HepG2 (cell line): ENCODE measurements around the gene NARS2. TPM values are rescaled to one million over a fixed set of nuclear protein-coding genes. Genes with fewer than 3 reads are reported as not detected.

Source experiments
- ATAC-seq: fragments of 200-7000 bp; cut with Tn5 transposase; 3 replicates; pipeline ENCODE4 v1.9.1; 2020; ENCODE audit warnings: mild to moderate bottlenecking, moderate library complexity
- BruUV-seq: library from RNA; stranded (reverse); fragments of 400-500 nt; replicated peaks from 2 replicates; lab custom pipeline; 2021; lab: Mats Ljungman, UMichigan
- CTCF ChIA-PET: fragments of 300-600 bp; formaldehyde crosslinking; extraction: SDS; loops from one replicate; lab custom pipeline; 2021; ENCODE audit warnings: low total read pairs, inconsistent platforms, low intra/inter-chr PET ratio; lab: Yijun Ruan, JAX
- POLR2A ChIA-PET: fragments of 350-600 bp; sonication (Branson Sonifier 250); formaldehyde crosslinking; loops from one replicate; lab custom pipeline; 2020; ENCODE audit warnings: antibody characterized with exemption, inconsistent platforms; lab: Yijun Ruan, JAX
- DNase-seq: peaks from one replicate; pipeline ENCODE4 v3.0.0-alpha.2; 2015; ENCODE audit warnings: low spot score
- FAIRE-seq: peaks from 3 replicates; lab custom pipeline; 2011; peaks lifted over from hg19 to GRCh38; lab: Jason Lieb, UNC
- H2AFZ ChIP-seq: one replicate; pipeline ENCODE4 v1.6.1; 2011; ENCODE audit warnings: low read length, inconsistent platforms
- H3K27ac ChIP-seq: fragments of 300-600 bp; 3 replicates; pipeline ENCODE4 v1.8.0; 2011; ENCODE audit warnings: mixed run types, mild to moderate bottlenecking, mixed read lengths, low read length, inconsistent platforms; ENCODE audit not compliant: insufficient read depth; ENCODE audit errors: extremely low read length
- H3K27me3 ChIP-seq, 2 experiments: fragments of 200-600 bp in 1 of 2; 2 replicates in 1 of 2; 3 replicates in 1 of 2; pipeline versions ENCODE4 v1.6.0 to v1.8.0; 2011; ENCODE audit warnings: low read length in 2 of 2, mild to moderate bottlenecking in 2 of 2, moderate library complexity in 2 of 2, inconsistent platforms in 1 of 2; ENCODE audit not compliant: insufficient read depth in 2 of 2, control insufficient read depth in 1 of 2
- H3K36me3 ChIP-seq, 2 experiments: fragments of 200-600 bp in 1 of 2; replicated peaks in 1 of 2; 2 replicates in 1 of 2; 3 replicates in 1 of 2; pipeline versions ENCODE4 v1.5.1 to v1.8.0; 2011; ENCODE audit warnings: low read length in 2 of 2, inconsistent platforms in 1 of 2; ENCODE audit not compliant: insufficient read depth in 2 of 2, control insufficient read depth in 1 of 2
- H3K4me1 ChIP-seq: 2 replicates; pipeline ENCODE4 v1.5.1; 2012; ENCODE audit warnings: low read length, inconsistent platforms; ENCODE audit not compliant: insufficient read depth
- H3K4me2 ChIP-seq: 2 replicates; pipeline ENCODE4 v1.6.0; 2011; ENCODE audit warnings: low read depth, low read length, inconsistent platforms
- H3K4me3 ChIP-seq, 3 experiments: fragments of 200-600 bp in 1 of 3; sonication (generic), shearing (Covaris generic) in 1 of 3; replicated peaks in 1 of 3; 2 replicates each; pipeline ENCODE4 v1.5.1; 2011 to 2016; ENCODE audit warnings: low read length in 3 of 3, inconsistent platforms in 2 of 3, low read depth in 2 of 3, mild to moderate bottlenecking in 2 of 3, control low read depth in 1 of 3, mixed read lengths in 1 of 3; ENCODE audit not compliant: insufficient read depth in 1 of 3
- H3K79me2 ChIP-seq: one replicate; pipeline ENCODE4 v1.6.1; 2011; ENCODE audit warnings: low read length, inconsistent platforms; ENCODE audit not compliant: insufficient read depth
- H3K9ac ChIP-seq: 2 replicates; pipeline ENCODE4 v1.6.0; 2011; ENCODE audit warnings: mild to moderate bottlenecking, low read depth, low read length, inconsistent platforms; ENCODE audit not compliant: insufficient read depth
- H3K9me3 ChIP-seq: 2 replicates; pipeline ENCODE4 v1.5.1; 2012; ENCODE audit warnings: mild to moderate bottlenecking, low read length
- H4K20me1 ChIP-seq: 2 replicates; pipeline ENCODE4 v1.6.0; 2011; ENCODE audit warnings: inconsistent platforms, mild to moderate bottlenecking, low read length, moderate library complexity; ENCODE audit not compliant: insufficient read depth
- HBP1 ChIP-seq: IDR thresholded peaks from 2 replicates; pipeline ENCODE4 v1.6.1; 2016; ENCODE audit warnings: low read depth, control low read depth
- MYC ChIP-seq: sonication (generic); formaldehyde crosslinking; IDR thresholded peaks from 2 replicates; pipeline ENCODE4 v1.9.0; 2021; ENCODE audit warnings: missing genetic modification reagents, borderline replicate concordance
- NCOA5 ChIP-seq: sonication (generic); formaldehyde crosslinking; IDR thresholded peaks from 2 replicates; pipeline ENCODE4 v1.4.0; 2020; ENCODE audit warnings: missing genetic modification reagents
- PAF1 ChIP-seq: IDR thresholded peaks from 2 replicates; pipeline ENCODE4 v1.6.1; 2016; ENCODE audit warnings: missing genetic modification reagents, missing compliant biosample characterization
- POLR2G ChIP-seq: fragments of 200-400 bp; formaldehyde crosslinking; IDR thresholded peaks from 2 replicates; pipeline ENCODE4 v1.6.1; 2018; ENCODE audit warnings: mild to moderate bottlenecking, low read depth, low read length, moderate library complexity
- SETDB1 ChIP-seq: sonication (generic); formaldehyde crosslinking; IDR thresholded peaks from 2 replicates; pipeline ENCODE4 v1.5.1; 2020; ENCODE audit warnings: missing genetic modification reagents, mild to moderate bottlenecking, borderline replicate concordance
- TEAD3 ChIP-seq: optimal IDR thresholded peaks from 2 replicates; pipeline ENCODE3; 2016; ENCODE audit warnings: borderline replicate concordance
- TOPORS ChIP-seq: sonication (generic); formaldehyde crosslinking; IDR thresholded peaks from 2 replicates; pipeline ENCODE4 v1.8.0; 2023; ENCODE audit warnings: mild to moderate bottlenecking, missing genetic modification reagents
- ZBTB34 ChIP-seq: sonication (generic); formaldehyde crosslinking; IDR thresholded peaks from 2 replicates; pipeline ENCODE4 v1.8.0; 2022; ENCODE audit warnings: mild to moderate bottlenecking, missing genetic modification reagents
- ZBTB42 ChIP-seq: sonication (generic); formaldehyde crosslinking; IDR thresholded peaks from 2 replicates; pipeline ENCODE4 v1.5.0; 2020; ENCODE audit warnings: mild to moderate bottlenecking, missing genetic modification reagents
- ZFY ChIP-seq: sonication (generic); formaldehyde crosslinking; IDR thresholded peaks from 2 replicates; pipeline ENCODE4 v1.4.0; 2020; ENCODE audit warnings: missing genetic modification reagents
- ZNF124 ChIP-seq: sonication (generic); formaldehyde crosslinking; IDR thresholded peaks from 2 replicates; pipeline ENCODE4 v1.4.0; 2020; ENCODE audit warnings: missing genetic modification reagents
- ZNF383 ChIP-seq: sonication (generic); formaldehyde crosslinking; IDR thresholded peaks from 2 replicates; pipeline ENCODE4 v1.4.0; 2020; ENCODE audit warnings: missing genetic modification reagents, mild to moderate bottlenecking, borderline replicate concordance
- ZNF598 ChIP-seq: sonication (generic); formaldehyde crosslinking; IDR thresholded peaks from 2 replicates; pipeline ENCODE4 v1.5.1; 2020; ENCODE audit warnings: mild to moderate bottlenecking, missing genetic modification reagents, borderline replicate concordance
- ZNF770 ChIP-seq: sonication (generic); formaldehyde crosslinking; IDR thresholded peaks from 2 replicates; pipeline ENCODE4 v1.5.0; 2020; ENCODE audit warnings: mild to moderate bottlenecking, missing genetic modification reagents
- WGBS: methylation state at CpG from one replicate; pipeline ENCODE4 v1.1.6; 2017; ENCODE audit warnings: low lambda C conversion rate; 5-methylcytosine and 5-hydroxymethylcytosine counted together
- in situ Hi-C: cut with HindIII; loops from 2 replicates; pipeline ENCODE4 v1.10.0; 2017; ENCODE audit warnings: low pct_unique_long_range_greater_than_20kb; ENCODE audit not compliant: extremely low pct_ligation_motif_present
- intact Hi-C: fragments of 100-400 bp; cut with micrococcal nuclease; formaldehyde crosslinking; loops from one replicate; pipeline ENCODE4 v1.10.0; 2022; ENCODE audit not compliant: unreplicated experiment
- polyA plus RNA-seq, 8 experiments: library from polyadenylated mRNA; depleted of rRNA in 3 of 8; stranded (reverse) in 7 of 8; unstranded in 1 of 8; fragments of >200 nt; fragmentation: Illumina TruSeq in 4 of 8; extraction: Trizol in 4 of 8; gene quantifications; 2 replicates each; pipeline versions ENCODE4 v1.2.1 to v1.2.3, GENCODE V29; 2011 to 2016; ENCODE audit warnings: low read depth in 4 of 8, missing spikeins in 1 of 8, mixed read lengths in 1 of 8; ENCODE audit not compliant: insufficient read depth in 1 of 8
- total RNA-seq, 5 experiments: library from RNA; depleted of rRNA; stranded (reverse); fragments of >200 nt; fragmentation: Illumina TruSeq; extraction: Trizol; gene quantifications; 2 replicates each; pipeline ENCODE4 v1.2.3, GENCODE V29; 2016; ENCODE audit warnings: low read depth in 1 of 5

The NARS2 gene
- total and polyA plus RNA-seq, 2 of the 13 experiments (the other 11 are each of a cell fraction or from before 2014, with no cell fraction given) = 45.9 to 65.0 TPM

- no TSS peak for BruUV-seq
- ATAC-seq (no peak), DNase-seq (no peak), FAIRE-seq (no peak)
- Histone ChIP-seq H3K9ac (no peak overlapping the region), H3K4me1 (peaks cover 8% of the 10 kb centered on the region), H3K79me2 (peaks cover 6% of the 10 kb centered on the region), H3K4me3 (no peak overlapping the region), H3K27me3 (no peaks in the 10 kb centered on the region), H2AFZ (no peak overlapping the region), H3K27ac (no peak overlapping the region), H4K20me1 (peaks cover 8% of the 10 kb centered on the region), H3K4me2 (no peak overlapping the region), H3K36me3 (peaks cover 17 to 40% of the 10 kb centered on the region in 2 experiments), H3K9me3 (no peaks in the 10 kb centered on the region)
- intact Hi-C loops (no loop called here), in situ Hi-C loops (no loop called here)
- ChIA-PET POLR2A (no interaction called here), CTCF (no interaction called here)
- 96% methylated on average over 3 of the region's 3 CpGs for WGBS
- TF ChIP-seq TEAD3 (CRISPR knock-in tag) = no peak
- no peak for TF ChIP-seq HBP1
- TF ChIP-seq TOPORS (CRISPR knock-in tag) = no peak
- no peak for TF ChIP-seq ZBTB34 (CRISPR knock-in tag)
- TF ChIP-seq ZFY (CRISPR knock-in tag) = no peak
- TF ChIP-seq NCOA5 (CRISPR knock-in tag) = no peak
- no peak for TF ChIP-seq POLR2G
- no peak for TF ChIP-seq PAF1 (CRISPR knock-in tag)
- no peak for TF ChIP-seq ZBTB42 (CRISPR knock-in tag)
- TF ChIP-seq ZNF124 (CRISPR knock-in tag) = no peak
- no peak for TF ChIP-seq ZNF598 (CRISPR knock-in tag)
- TF ChIP-seq MYC (CRISPR knock-in tag) = no peak
- TF ChIP-seq ZNF383 (CRISPR knock-in tag) = no peak
- no peak for TF ChIP-seq ZNF770 (CRISPR knock-in tag)
- TF ChIP-seq SETDB1 (CRISPR knock-in tag) = no peak
These were observed 39.6 kb downstream of the NARS2 start for GRCh38 chr11:78535027-78535426.
